ENCODE data around the gene LRRC27. TPM values are rescaled to one million over a fixed set of nuclear protein-coding genes. Genes with fewer than 3 reads are reported as not detected.

LRRC27 gene
- total RNA-seq, 1 experiment from 2014 or later, result 4.1 TPM

DNA sequence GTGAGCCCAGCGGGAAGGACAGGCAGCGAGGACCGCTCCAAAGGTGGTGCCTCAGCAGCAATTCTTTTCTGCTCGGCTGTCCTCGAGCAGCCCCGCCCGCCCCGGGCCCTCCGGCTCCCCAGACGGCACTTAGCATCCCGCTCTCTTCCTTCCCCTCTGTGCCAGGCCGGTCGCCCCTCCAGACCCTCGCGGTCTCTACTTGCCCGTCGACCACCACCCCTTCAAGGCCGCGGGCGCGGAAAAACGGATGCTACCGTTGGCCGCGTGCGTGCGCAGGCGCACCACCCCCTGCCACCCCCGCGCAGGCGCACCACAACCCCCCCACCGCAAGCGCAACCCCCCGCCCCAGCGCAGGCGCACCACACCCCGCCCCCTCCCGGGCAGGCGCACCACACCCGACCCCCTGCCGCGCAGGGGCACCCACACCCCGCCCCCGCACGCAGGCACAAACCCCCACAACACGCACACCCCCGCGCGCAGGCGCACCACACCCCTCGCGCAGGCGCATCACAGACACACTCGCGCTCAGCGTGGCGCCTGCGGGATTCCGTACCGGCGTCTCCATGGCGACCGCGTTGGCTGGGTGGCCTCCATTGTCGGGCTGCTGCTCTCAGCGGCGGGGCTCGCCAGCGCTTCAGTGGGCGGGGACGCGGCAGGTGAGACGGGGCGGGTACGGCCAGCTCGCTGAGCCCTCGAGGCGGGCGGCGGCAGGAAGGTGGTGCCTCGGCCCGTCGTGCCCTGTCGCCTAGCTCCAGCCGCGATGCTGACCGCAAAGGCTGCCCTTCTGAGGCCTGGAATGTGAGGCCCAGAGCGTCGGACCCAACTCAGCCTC lies at the start of gene LRRC27 (continued):
- TF ChIP-seq EGR1 (IDR thresholded peaks at IDR 0.05; ENCODE audit: low read depth) (peak; percentile 99), YY1 (IDR thresholded peaks at IDR 0.05; ENCODE audit: extremely low read depth, insufficient replicate concordance, low read depth, low read length) (peak; percentile 90), EZH2phosphoT487 (IDR thresholded peaks at IDR 0.05; ENCODE audit: borderline replicate concordance) (no peak), TCF7L2 (IDR thresholded peaks at IDR 0.05; ENCODE audit: borderline replicate concordance, extremely low read depth, insufficient read depth, insufficient read length) (no peak), ELF1 (IDR thresholded peaks at IDR 0.05; ENCODE audit: borderline replicate concordance, low read depth) (no peak)

DNA sequence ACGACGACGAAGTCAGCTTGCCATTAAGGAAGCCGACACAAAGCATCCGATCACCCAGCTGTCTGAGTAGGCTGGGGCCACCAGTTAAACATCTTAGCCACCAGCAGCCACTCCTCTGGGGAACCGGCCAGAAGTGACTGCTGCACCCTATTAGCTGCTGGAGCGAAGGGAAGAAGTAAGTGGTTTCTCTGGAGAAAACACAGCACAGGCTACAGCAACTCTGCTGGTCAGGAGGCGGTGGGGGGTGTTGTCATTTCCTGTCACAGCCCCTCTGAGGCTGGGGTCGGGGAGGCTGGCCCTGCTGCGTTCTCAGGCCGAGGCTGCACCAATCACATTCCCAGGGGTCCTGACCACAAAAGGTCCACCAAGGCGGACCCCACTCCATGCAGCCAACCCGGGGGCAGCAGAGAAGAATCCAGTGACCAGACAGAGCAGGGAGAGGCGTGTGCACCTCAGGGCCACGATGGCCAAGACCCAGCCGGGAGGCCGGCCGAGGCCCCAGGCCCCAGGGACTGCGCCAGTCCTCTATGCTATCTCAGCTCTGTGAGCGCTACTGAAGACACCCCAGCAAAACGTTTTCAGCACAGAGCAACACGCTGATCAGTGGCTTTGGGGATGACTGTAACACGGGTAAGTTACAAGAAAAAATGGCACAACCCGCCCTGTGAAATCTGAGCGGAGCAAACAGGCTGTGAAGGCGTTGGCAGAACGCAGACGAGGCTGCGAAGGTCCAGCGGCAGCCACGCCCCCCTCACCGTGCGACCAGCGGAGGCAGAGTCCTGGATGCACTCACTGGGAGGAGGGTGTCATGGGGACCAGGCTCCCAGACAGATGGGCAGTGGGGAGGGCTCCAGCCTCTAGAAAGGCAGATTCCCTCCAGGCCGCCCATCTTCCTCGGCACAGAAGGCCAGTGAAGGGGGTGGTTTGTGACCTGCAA lies 49.1 kb upstream of the LRRC27 start:
- Histone ChIP-seq H3K27ac (ENCODE audit: low read depth, low read length) (no peak overlapping the region), H3K4me3 (replicated peaks in 1 of 2; ENCODE audit: low read depth in 1 of 2, low read length in 2 of 2) (no peak overlapping the region), H3K4me1 (ENCODE audit: control insufficient read depth in 1 of 2, insufficient read depth in 2 of 2, low read length in 2 of 2) (peaks cover 0 to 5% of the 10 kb centered on the region in 2 experiments; a peak in 1 of 4 replicates), H3K9ac (ENCODE audit: low read length) (no peak overlapping the region), H3K9me2 (ENCODE audit: insufficient read depth) (no peaks in the 10 kb centered on the region), H3K79me2 (ENCODE audit: insufficient read depth, low read length) (no peaks in the 10 kb centered on the region), H2AFZ (ENCODE audit: low read depth, low read length, poor library complexity, severe bottlenecking) (no peak overlapping the region), H4K20me1 (ENCODE audit: insufficient read depth) (no peaks in the 10 kb centered on the region), H3K36me3 (ENCODE audit: control insufficient read depth in 1 of 2, insufficient read depth in 2 of 2, low read length in 2 of 2) (no peaks in the 10 kb centered on the region), H3K4me2 (ENCODE audit: low read length) (no peak overlapping the region), H3K27me3 (ENCODE audit: insufficient read depth, low read length) (no peaks in the 10 kb centered on the region), H3K9me3 (ENCODE audit: control insufficient read depth in 1 of 2, insufficient read depth in 1 of 2, low read depth in 1 of 2, low read length in 2 of 2) (no peaks in the 10 kb centered on the region)
- CTCF ChIA-PET, result no interaction called here
- no TSS peak for BruUV-seq (replicated peaks)
- POLR2A ChIA-PET, result no interaction called here
- DNase-seq (ENCODE audit: low read depth, low spot score) (no peak), ATAC-seq (no peak)
- RAD21 ChIA-PET (ENCODE audit: low non-redundant PET in 1 of 2, low total read pairs in 2 of 2, uncharacterized antibody in 2 of 2, unreplicated experiment in 2 of 2), result no interaction called here
- intact Hi-C loops (cut with micrococcal nuclease), result no loop called here
- TF ChIP-seq, protein P1, sequence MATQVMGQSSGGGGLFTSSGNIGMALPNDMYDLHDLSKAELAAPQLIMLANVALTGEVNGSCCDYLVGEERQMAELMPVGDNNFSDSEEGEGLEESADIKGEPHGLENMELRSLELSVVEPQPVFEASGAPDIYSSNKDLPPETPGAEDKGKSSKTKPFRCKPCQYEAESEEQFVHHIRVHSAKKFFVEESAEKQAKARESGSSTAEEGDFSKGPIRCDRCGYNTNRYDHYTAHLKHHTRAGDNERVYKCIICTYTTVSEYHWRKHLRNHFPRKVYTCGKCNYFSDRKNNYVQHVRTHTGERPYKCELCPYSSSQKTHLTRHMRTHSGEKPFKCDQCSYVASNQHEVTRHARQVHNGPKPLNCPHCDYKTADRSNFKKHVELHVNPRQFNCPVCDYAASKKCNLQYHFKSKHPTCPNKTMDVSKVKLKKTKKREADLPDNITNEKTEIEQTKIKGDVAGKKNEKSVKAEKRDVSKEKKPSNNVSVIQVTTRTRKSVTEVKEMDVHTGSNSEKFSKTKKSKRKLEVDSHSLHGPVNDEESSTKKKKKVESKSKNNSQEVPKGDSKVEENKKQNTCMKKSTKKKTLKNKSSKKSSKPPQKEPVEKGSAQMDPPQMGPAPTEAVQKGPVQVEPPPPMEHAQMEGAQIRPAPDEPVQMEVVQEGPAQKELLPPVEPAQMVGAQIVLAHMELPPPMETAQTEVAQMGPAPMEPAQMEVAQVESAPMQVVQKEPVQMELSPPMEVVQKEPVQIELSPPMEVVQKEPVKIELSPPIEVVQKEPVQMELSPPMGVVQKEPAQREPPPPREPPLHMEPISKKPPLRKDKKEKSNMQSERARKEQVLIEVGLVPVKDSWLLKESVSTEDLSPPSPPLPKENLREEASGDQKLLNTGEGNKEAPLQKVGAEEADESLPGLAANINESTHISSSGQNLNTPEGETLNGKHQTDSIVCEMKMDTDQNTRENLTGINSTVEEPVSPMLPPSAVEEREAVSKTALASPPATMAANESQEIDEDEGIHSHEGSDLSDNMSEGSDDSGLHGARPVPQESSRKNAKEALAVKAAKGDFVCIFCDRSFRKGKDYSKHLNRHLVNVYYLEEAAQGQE (IDR thresholded peaks at IDR 0.05; ENCODE audit: low read depth), result no peak
- TF ChIP-seq CTCF (IDR thresholded peaks at IDR 0.05 in 2 of 3, conservative IDR thresholded peaks at IDR 0.05 in 1 of 3; ENCODE audit: borderline replicate concordance in 1 of 3, insufficient read depth in 1 of 3, low read depth in 2 of 3, low read length in 2 of 3) (no peak), YY1 (IDR thresholded peaks at IDR 0.05; ENCODE audit: extremely low read depth, insufficient replicate concordance, low read depth, low read length) (no peak), POLR2A (IDR thresholded peaks at IDR 0.05; ENCODE audit: borderline replicate concordance, extremely low read depth, insufficient read depth, insufficient read length) (no peak), SRF (IDR thresholded peaks at IDR 0.05; ENCODE audit: low read depth) (no peak), MAX (IDR thresholded peaks at IDR 0.05) (no peak), RAD21 (IDR thresholded peaks at IDR 0.05; ENCODE audit: low read depth) (no peak), TCF7L2 (IDR thresholded peaks at IDR 0.05; ENCODE audit: borderline replicate concordance, extremely low read depth, insufficient read depth, insufficient read length) (no peak), ZBTB33 (IDR thresholded peaks at IDR 0.05; ENCODE audit: extremely low read depth, insufficient replicate concordance, low read length) (no peak)
